Natural killer cell (primary cell): ENCODE measurements around the gene LCMT2. TPM values are rescaled to one million over a fixed set of nuclear protein-coding genes. Genes with fewer than 3 reads are reported as not detected.

ENCODE experiments used
- ATAC-seq, 3 donors: fragments of 150-1000 bp in 2 of 3; fragments of 200-7000 bp in 1 of 3; cut with Tn5 transposase; 1 replicate in 1 of 3; 2 replicates in 2 of 3; pipeline ENCODE4 v1.10.0; 2021; ENCODE audit warnings: mild to moderate bottlenecking in 2 of 3, moderate library complexity in 2 of 3
- DNase-seq, 2 donors: peaks; one replicate each; pipeline versions ENCODE4 v3.0.0 to v3.0.0-alpha.2; 2013 to 2021; ENCODE audit warnings: mixed read lengths in 1 of 2
- H3K27ac ChIP-seq: one replicate; pipeline ENCODE4 v1.5.1; 2013; ENCODE audit warnings: mild to moderate bottlenecking, low read length
- H3K27me3 ChIP-seq: one replicate; pipeline ENCODE4 v1.6.1; 2013; ENCODE audit warnings: low read length; ENCODE audit not compliant: control insufficient read depth, insufficient read depth
- H3K36me3 ChIP-seq: one replicate; pipeline ENCODE4 v1.6.1; 2013; ENCODE audit warnings: low read length; ENCODE audit not compliant: control insufficient read depth, insufficient read depth
- H3K4me1 ChIP-seq: one replicate; pipeline ENCODE4 v1.6.1; 2013; ENCODE audit warnings: low read length; ENCODE audit not compliant: control insufficient read depth, insufficient read depth
- H3K4me3 ChIP-seq: one replicate; pipeline ENCODE4 v1.5.1; 2013; ENCODE audit warnings: low read length
- H3K9me3 ChIP-seq: one replicate; pipeline ENCODE4 v1.6.1; 2013; ENCODE audit warnings: low read length; ENCODE audit not compliant: control insufficient read depth, insufficient read depth
- H3K27ac Mint-ChIP-seq, 2 donors: one replicate each; pipeline ENCODE4 v1.8.0; 2022; ENCODE audit warnings: mild to moderate bottlenecking in 2 of 2, mixed read lengths in 2 of 2, moderate library complexity in 1 of 2
- H3K27me3 Mint-ChIP-seq, 2 donors: one replicate each; pipeline ENCODE4 v1.8.0; 2022; ENCODE audit warnings: low read depth in 2 of 2, mixed read lengths in 2 of 2
- H3K36me3 Mint-ChIP-seq: one replicate; pipeline ENCODE4 v1.8.0; 2022; ENCODE audit warnings: mixed read lengths
- H3K4me1 Mint-ChIP-seq, 2 donors: one replicate each; pipeline ENCODE4 v1.8.0; 2022; ENCODE audit warnings: mixed read lengths in 2 of 2
- H3K4me3 Mint-ChIP-seq: one replicate; pipeline ENCODE4 v1.8.0; 2022; ENCODE audit warnings: mild to moderate bottlenecking, moderate library complexity, mixed read lengths
- H3K9me3 Mint-ChIP-seq, 2 donors: one replicate each; pipeline ENCODE4 v1.8.0; 2022; ENCODE audit warnings: mixed read lengths in 2 of 2
- CTCF ChIP-seq: fragments of 200-600 bp; IDR thresholded peaks from one replicate; pipeline ENCODE4 v1.8.0; 2022; ENCODE audit warnings: antibody characterized with exemption
- WGBS: methylation state at CpG from one replicate; pipeline ENCODE4 v1.1.7; 2013; ENCODE audit warnings: missing lambda C conversion rate; ENCODE audit not compliant: insufficient coverage; 5-methylcytosine and 5-hydroxymethylcytosine counted together
- intact Hi-C: fragments of 100-400 bp; cut with micrococcal nuclease; formaldehyde crosslinking; loops from one replicate; pipeline ENCODE4 v1.14.2; 2022
- total RNA-seq, 4 donors: library from RNA; stranded (reverse); fragments of 120-200 nt in 1 of 4; gene quantifications; one replicate each; pipeline versions ENCODE4 v1.2.3 to v1.2.4, GENCODE V29; 2013 to 2022

The LCMT2 gene
- total RNA-seq, 3 donors from 2014 or later (not counting 1 experiment from before 2014, with no cell fraction given) = 8.0 to 12.6 (median 10.2) TPM

- Histone ChIP-seq H3K27ac (no peak overlapping the region), H3K27me3 (no peaks in the 10 kb centered on the region), H3K4me3 (no peak overlapping the region), H3K4me1 (peaks cover 2% of the 10 kb centered on the region), H3K36me3 (no peaks in the 10 kb centered on the region), H3K9me3 (no peaks in the 10 kb centered on the region)
- Mint-ChIP-seq H3K27ac (no peak overlapping the region), H3K36me3 (no peaks in the 10 kb centered on the region), H3K9me3 (no peaks in the 10 kb centered on the region), H3K4me1 (no peaks in the 10 kb centered on the region), H3K27me3 (no peaks in the 10 kb centered on the region), H3K4me3 (no peak overlapping the region)
- intact Hi-C loops = no loop called here
- no peak for TF ChIP-seq CTCF
- 79% methylated on average over 12 of the region's 15 CpGs for WGBS
- DNase-seq = no peak
- no peak for ATAC-seq
Measured at GRCh38 chr15:43275740-43276562, 54.4 kb downstream of the LCMT2 start.

- no peak overlapping the region for H3K4me3 ChIP-seq
- DNase-seq = no peak
- no peak overlapping the region for H3K27ac ChIP-seq
- intact Hi-C loops = no loop called here
- Mint-ChIP-seq H3K4me3 (no peak overlapping the region), H3K9me3 (no peaks in the 10 kb centered on the region), H3K4me1 (peaks cover 0 to 10% of the 10 kb centered on the region in 2 donors), H3K27me3 (peaks cover 0 to 5% of the 10 kb centered on the region in 2 donors), H3K27ac (no peak overlapping the region), H3K36me3 (no peaks in the 10 kb centered on the region)
- no peak for TF ChIP-seq CTCF
- WGBS = 78% methylated on average over 9 of the region's 9 CpGs
- ATAC-seq = no peak
- no peaks in the 10 kb centered on the region for H3K36me3 ChIP-seq
- H3K9me3 ChIP-seq = no peaks in the 10 kb centered on the region
- H3K4me1 ChIP-seq = peaks cover 14% of the 10 kb centered on the region
- H3K27me3 ChIP-seq = no peaks in the 10 kb centered on the region
Measured at GRCh38 chr15:43274136-43274535, 56.2 kb downstream of the LCMT2 start.

Other genes starting within 250 kb of the LCMT2 start
- gene UBR1, start 224.5 kb downstream of the LCMT2 start, total RNA-seq = 10 to 100 TPM; 54.3 to 70.5 (median 61.4) TPM
- gene TMEM62, start 197.0 kb downstream of the LCMT2 start, total RNA-seq = 10 to 100 TPM; 39.4 to 43.8 (median 40.8) TPM
- gene CCNDBP1, start 145.2 kb downstream of the LCMT2 start, total RNA-seq = 100 to 1,000 TPM; 120 to 150 (median 129) TPM
- not detected for gene EPB42, start 109.6 kb downstream of the LCMT2 start, total RNA-seq
- not detected for gene TGM5, start 63.6 kb downstream of the LCMT2 start, total RNA-seq
- not detected for gene TGM7, start 28.3 kb downstream of the LCMT2 start, total RNA-seq
- gene ZSCAN29, start 40.5 kb upstream of the LCMT2 start, total RNA-seq = 10 to 100 TPM; 26.5 to 38.3 (median 34.2) TPM
- 10 to 100 TPM; 12.0 to 17.5 (median 15.1) TPM for gene TUBGCP4, start 40.5 kb upstream of the LCMT2 start, total RNA-seq
- 10 to 100 TPM; 27.9 to 32.9 (median 31.5) TPM for gene TP53BP1, start 162.6 kb upstream of the LCMT2 start, total RNA-seq
- 1 to 10 TPM in 1 of 3 donors, under 1 TPM in 2; 0.72 to 2.2 (median 0.98) TPM for gene MAP1A, start 187.0 kb upstream of the LCMT2 start, total RNA-seq